ENCODE data around the gene CASP14. TPM values are rescaled to one million over a fixed set of nuclear protein-coding genes. Genes with fewer than 3 reads are reported as not detected.

CASP14 gene
- total and polyA plus RNA-seq, 2 of the 13 experiments (the other 11 are each of a cell fraction or from before 2014, with no cell fraction given): not detected

DNA sequence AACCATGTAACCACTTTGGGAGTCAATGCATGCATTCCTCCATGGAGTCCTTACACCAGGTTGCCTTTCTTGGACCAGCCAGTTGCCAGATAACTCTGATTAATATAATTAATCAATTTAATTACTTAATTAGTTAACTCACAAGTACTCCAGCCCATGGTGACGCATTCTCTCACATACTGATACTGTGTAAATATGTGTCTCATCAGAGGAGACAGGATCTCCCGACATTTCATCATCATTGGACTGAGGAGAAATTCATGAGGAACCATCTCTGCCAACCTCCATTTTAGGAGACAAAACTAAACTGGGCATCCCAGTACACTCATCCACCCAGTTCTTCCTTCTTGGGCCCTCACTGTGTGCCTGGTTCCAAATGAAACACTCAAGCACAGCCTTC is 6.5 kb upstream of the CASP14 start (continued):
- TF ChIP-seq, protein P1, sequence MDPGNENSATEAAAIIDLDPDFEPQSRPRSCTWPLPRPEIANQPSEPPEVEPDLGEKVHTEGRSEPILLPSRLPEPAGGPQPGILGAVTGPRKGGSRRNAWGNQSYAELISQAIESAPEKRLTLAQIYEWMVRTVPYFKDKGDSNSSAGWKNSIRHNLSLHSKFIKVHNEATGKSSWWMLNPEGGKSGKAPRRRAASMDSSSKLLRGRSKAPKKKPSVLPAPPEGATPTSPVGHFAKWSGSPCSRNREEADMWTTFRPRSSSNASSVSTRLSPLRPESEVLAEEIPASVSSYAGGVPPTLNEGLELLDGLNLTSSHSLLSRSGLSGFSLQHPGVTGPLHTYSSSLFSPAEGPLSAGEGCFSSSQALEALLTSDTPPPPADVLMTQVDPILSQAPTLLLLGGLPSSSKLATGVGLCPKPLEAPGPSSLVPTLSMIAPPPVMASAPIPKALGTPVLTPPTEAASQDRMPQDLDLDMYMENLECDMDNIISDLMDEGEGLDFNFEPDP (CRISPR knock-in tag; conservative IDR thresholded peaks at IDR 0.05): no peak
- no peak for TF ChIP-seq ZFP36 (IDR thresholded peaks at IDR 0.05; ENCODE audit: borderline replicate concordance, low read depth, low read length, partially characterized antibody)
- TF ChIP-seq ZNF333 (CRISPR knock-in tag; IDR thresholded peaks at IDR 0.05; ENCODE audit: borderline replicate concordance): no peak
- no peak for TF ChIP-seq ZNF549 (CRISPR knock-in tag; IDR thresholded peaks at IDR 0.05)
- TF ChIP-seq ZNF121 (CRISPR knock-in tag; IDR thresholded peaks at IDR 0.05): no peak
- no peak for TF ChIP-seq ZNF747 (CRISPR knock-in tag; IDR thresholded peaks at IDR 0.05; ENCODE audit: borderline replicate concordance)
- TF ChIP-seq KDM1A (CRISPR knock-in tag; IDR thresholded peaks at IDR 0.05): no peak
- TF ChIP-seq ZNF660 (CRISPR knock-in tag; IDR thresholded peaks at IDR 0.05; ENCODE audit: borderline replicate concordance, low read depth): no peak

DNA sequence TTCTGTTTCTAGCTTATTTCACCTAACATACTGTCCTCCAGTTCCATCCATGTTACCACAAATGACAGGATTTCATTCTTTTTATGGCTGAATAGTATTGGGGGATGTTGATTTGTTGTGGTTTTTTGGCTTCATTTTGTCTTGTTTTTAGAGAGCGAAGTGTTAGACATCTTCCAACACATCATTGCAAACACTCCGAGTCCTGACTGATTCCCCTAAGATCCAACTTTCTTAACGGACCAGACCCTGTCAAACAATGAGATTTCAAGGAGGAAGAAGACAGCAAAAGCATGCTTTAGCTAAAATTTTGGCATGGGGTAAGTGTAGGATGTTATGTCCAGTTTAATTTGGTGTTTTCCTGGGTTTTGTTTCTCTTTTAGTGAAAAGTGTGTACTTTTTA is 3.8 kb upstream of the CASP14 start:
- H3K9me3 ChIP-seq (ENCODE audit: low read length): no peaks in the 10 kb centered on the region
- H3K9ac ChIP-seq (ENCODE audit: insufficient read depth, low read depth, low read length): no peak overlapping the region
- H3K27me3 ChIP-seq (ENCODE audit: control insufficient read depth in 1 of 2, insufficient read depth in 2 of 2, low read length in 2 of 2): no peaks in the 10 kb centered on the region
- intact Hi-C loops (cut with micrococcal nuclease; ENCODE audit: unreplicated experiment): no loop called here
- TF ChIP-seq CHD2 (IDR thresholded peaks at IDR 0.05; ENCODE audit: low read depth, low read length): no peak
- no peak for FAIRE-seq
- no peak overlapping the region for H2AFZ ChIP-seq (ENCODE audit: low read length)
- POLR2A ChIA-PET: no interaction called here
- 47% methylated on average over 3 of the region's 3 CpGs for WGBS (ENCODE audit: low lambda C conversion rate)
- no peak for DNase-seq (ENCODE audit: low spot score)
- no peaks in the 10 kb centered on the region for H3K4me1 ChIP-seq (ENCODE audit: insufficient read depth, low read length)
- CTCF ChIA-PET (ENCODE audit: low intra/inter-chr PET ratio, low total read pairs): no interaction called here
- H3K27ac ChIP-seq (ENCODE audit: extremely low read length, insufficient read depth, low read length): no peak overlapping the region
- H3K36me3 ChIP-seq (replicated peaks in 1 of 2; ENCODE audit: control insufficient read depth in 1 of 2, insufficient read depth in 2 of 2, low read length in 2 of 2): no peaks in the 10 kb centered on the region
- in situ Hi-C loops (cut with HindIII; ENCODE audit: extremely low pct_ligation_motif_present, low pct_unique_long_range_greater_than_20kb): no loop called here
- no peaks in the 10 kb centered on the region for H3K79me2 ChIP-seq (ENCODE audit: insufficient read depth, low read length)
- H3K4me3 ChIP-seq (replicated peaks in 1 of 3; ENCODE audit: insufficient read depth in 1 of 3, low read depth in 2 of 3, low read length in 3 of 3): no peak overlapping the region
- no peak overlapping the region for H3K4me2 ChIP-seq (ENCODE audit: low read depth, low read length)
- BruUV-seq (replicated peaks): no TSS peak
- ATAC-seq: no peak
- no peaks in the 10 kb centered on the region for H4K20me1 ChIP-seq (ENCODE audit: insufficient read depth, low read length)
